Activated CD4-positive, CD25-positive, alpha-beta regulatory T cell treated with anti-CD3 and anti-CD28 coated beads, Interleukin-2, amount 50 U/mL, for 24 hours (primary cell): Measurements from ENCODE around the gene DISC1.
"Not testable (repeated sequence)": the region's sequence is repeated elsewhere in the genome, so short reads cannot be mapped to it uniquely, and the experiment has no call there.

Experiments
- ATAC-seq, 2 donors: fragments of 150-1000 bp; cut with Tn5 transposase; one replicate each; pipeline ENCODE4 v1.10.0; 2021; ENCODE audit warnings: mild to moderate bottlenecking in 1 of 2, moderate library complexity in 1 of 2

DISC1 gene

DNA sequence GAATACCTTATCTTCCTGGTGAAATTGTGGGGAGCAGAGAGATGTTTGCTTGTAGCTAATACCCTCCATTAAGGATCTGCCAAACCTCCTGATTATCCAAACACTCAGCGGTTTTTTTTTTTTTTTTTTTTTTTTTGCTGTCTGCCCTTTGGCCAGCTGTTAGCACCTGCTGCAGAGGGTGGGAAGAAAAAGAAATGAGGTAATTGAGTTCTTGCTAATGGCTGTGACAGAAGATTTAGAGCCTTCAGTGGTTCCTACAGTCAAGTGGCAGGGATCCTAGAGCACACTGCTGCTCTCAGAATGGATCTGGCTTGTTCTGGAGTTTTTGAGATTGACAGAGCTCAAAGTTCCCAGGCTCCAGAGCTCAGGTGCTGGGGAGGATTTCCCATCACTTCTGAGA, 342.5 kb downstream of the DISC1 start:
- no peak for ATAC-seq

DNA sequence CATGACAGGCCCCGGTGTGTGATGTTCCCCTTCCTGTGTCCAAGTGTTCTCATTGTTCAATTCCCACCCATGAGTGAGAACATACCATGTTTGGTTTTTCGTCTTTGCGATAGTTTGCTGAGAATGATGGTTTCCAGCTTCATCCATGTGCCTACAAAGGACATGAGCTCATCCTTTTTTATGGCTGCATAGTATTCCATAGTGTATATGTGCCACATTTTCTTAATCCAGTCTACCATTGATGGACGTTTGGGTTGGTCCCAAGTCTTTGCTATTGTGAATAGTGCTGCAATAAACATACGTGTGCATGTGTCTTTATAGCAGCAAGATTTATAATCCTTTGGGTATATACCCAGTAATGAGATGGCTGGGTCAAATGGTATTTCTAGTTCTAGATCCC, 343.2 kb downstream of the DISC1 start:
- ATAC-seq = not testable (repeated sequence)

DNA sequence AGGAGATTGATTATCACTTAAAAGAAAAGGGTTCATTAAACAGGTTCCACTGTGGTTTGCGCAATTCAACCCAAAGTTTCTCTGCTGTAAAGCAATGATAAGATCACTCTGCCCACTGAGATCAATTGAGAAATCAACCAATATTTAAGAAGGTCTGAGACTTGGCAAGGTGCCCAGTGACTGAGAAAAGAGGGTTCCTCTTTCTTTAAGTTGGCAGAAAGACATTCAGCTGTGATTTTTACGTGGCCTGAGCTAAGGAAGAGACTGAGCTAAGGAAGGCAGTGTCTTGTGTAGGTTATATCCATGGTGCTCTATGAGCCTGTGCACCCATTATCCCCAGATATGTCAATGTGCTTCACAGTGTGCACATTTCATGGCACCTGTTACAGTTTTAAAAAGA, 344.1 kb downstream of the DISC1 start:
- no peak for ATAC-seq

- no peak for ATAC-seq
Measured at GRCh38 chr1:231971397-231972110, 345.0 kb downstream of the DISC1 start.

DNA sequence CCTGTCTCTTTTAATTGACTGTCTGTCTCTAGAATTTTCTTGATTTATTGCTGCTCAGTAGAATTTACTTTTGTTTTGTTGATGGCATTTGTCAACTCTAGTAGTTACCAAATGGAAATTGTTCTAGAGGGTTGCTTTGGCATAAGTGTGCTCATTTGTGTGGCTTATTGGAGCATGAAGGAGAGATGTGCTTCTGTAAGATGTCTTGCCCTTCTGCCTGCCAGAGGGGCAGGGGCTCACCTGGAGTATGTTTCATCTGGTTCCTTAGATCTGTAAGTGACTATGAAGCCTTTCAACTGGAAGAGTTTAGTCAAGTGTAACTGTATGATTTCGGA, 345.5 kb downstream of the DISC1 start:
- ATAC-seq = no peak

GRCh38 chr1:231973830-231974229, 347.2 kb downstream of the DISC1 start:
- ATAC-seq = no peak

- no peak for ATAC-seq
Measured at GRCh38 chr1:231976231-231976630, 349.6 kb downstream of the DISC1 start.

DNA sequence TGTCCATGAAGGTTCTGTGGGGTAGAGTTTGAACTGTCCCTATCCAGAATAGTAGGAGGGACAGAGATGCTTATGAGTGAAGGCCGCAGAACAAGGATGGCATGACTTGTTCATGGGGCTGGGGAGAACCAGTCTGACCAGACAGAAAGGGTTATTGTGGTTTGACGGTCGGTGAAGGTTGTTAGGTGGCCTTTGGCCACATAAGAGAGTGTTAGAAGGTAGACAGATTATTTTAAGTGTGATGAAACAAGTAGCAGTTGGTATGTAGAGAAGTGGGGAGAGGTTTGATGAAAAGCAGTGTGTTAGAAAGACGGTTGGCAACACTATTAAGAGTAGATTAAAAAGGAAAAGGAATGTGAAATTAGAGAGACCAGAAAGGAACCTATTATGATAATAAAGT, 355.1 kb downstream of the DISC1 start:
- ATAC-seq = no peak

- no peak for ATAC-seq
Measured at GRCh38 chr1:231982871-231983587, 356.4 kb downstream of the DISC1 start.

- no peak for ATAC-seq
Measured at GRCh38 chr1:231983588-231984193, 357.1 kb downstream of the DISC1 start.

GRCh38 chr1:231985296-231986023, 358.9 kb downstream of the DISC1 start:
- ATAC-seq = no peak

GRCh38 chr1:231986631-231987336, 360.2 kb downstream of the DISC1 start:
- no peak for ATAC-seq

DNA sequence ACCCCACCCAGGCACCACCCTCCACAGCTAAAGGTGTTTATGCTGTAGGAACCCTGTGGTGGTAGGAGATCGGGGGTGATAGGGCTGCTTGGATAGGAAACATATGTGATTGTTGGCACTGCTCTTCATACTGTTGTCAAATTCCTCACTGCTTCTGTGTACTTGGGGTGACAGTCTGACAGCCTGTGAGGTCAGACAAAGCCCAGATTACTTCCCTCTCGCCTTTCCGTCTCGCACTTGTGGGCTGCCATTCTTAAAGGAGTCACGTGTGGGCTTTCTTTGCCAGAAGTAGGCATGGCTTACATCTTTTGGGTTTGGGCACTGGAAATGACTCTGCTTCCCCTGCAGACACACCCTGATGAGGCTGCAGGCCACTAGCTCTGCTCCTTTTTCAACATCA, 363.8 kb downstream of the DISC1 start:
- ATAC-seq = no peak

DNA sequence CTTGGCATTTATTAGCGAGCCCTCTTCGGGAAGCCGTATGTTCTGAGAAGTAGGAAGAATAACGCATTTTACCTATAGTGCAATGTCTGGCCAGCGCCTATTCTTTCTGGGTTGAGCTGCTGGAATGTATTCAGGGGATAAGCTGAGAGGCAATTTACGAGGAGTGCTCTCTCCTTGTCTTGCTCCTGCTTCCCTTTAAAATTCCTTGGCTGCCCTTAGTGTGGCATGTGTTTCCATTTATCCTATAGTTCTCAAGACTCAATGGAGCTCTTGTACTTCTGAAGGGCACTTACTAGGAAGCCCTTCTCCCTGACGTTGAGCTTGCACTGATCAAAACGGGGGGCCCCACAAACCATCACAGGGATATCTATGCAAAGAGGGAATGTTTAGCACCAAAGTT, 364.6 kb downstream of the DISC1 start:
- no peak for ATAC-seq

DNA sequence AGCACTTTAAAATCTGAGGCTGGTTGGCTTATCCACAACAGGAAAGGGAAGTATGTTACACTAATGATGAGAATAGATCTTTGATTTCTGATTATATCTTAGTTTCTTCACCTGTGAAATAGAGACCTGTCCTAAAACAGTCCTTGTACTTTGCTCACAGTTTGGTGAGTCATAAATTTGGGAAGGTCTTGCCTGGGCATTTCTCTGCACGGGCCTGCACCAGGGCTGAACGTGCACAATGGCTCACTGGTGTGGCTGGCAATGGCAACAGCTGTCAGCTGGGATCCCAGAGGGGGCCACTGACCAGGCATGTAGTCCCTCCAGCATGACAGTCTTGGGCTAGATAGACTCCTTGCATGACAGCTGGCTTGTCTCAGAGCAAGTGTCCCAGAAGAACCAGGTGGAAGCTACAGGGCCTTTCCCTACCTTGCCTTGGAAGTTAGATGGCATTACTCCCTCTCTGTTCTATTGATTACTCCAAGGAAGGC, 367.4 kb downstream of the DISC1 start:
- ATAC-seq = no peak

GRCh38 chr1:231998791-231999190, 372.2 kb downstream of the DISC1 start:
- no peak for ATAC-seq

GRCh38 chr1:232005300-232005699, 378.7 kb downstream of the DISC1 start:
- ATAC-seq = no peak

DNA sequence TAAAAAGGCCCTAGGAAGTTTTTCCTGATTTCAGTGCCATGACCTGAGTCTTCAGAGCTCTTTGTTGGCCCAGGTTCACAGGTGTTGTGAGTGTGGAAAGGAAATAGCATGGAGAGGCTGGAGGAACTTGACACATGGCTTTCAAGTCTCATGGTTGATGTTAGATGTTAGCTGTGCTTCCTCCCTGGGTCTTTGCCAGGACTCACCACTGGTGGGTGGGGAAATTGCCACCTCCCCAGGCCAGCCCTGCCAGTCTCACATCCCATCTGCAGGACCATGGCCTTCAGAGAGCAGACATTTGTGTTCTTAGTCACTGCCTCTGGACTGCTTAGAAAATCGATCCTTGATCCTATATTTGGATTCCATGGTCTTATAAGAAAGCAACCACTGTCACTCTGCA, 383.2 kb downstream of the DISC1 start:
- ATAC-seq = no peak

DNA sequence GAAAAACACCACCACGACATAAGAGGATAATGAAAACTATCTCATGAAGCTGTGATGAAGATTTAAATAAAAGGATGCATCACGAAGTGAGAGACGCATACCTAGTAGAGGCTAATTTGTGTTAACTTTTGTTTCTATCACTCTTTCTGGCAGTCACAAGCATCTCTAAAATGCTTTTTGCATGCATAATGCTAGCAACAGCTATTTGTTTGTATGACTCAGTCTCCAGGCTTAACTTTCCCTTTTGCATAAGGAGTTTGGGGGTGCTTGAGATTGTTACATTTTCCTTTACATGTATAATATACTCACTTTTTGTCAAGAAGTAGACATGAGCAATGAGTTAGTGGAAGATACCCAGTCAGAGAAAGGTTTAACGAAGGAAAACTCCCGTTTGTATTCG, 385.4 kb downstream of the DISC1 start:
- no peak for ATAC-seq

- no peak for ATAC-seq
Measured at GRCh38 chr1:232012773-232013386, 386.3 kb downstream of the DISC1 start.

DNA sequence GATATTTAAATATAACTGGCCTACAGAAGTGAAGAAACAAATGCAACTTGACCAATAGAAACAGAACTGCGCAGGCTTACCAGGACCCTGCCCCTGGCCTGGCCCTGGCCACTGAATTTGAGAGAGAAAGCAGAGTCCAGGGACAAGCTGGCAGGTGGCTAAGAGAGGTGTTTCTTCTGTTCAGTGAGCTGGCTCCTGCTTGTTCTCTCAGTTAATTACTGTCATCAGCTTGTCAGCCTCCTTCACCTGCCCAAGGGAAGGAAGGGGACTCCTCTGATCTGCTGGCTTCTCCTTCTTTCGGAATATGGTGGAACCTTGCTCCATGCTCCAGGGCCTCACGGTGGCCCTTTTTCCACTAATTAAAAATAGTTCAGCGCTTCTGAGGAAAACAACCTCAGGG, 388.4 kb downstream of the DISC1 start:
- no peak for ATAC-seq

DNA sequence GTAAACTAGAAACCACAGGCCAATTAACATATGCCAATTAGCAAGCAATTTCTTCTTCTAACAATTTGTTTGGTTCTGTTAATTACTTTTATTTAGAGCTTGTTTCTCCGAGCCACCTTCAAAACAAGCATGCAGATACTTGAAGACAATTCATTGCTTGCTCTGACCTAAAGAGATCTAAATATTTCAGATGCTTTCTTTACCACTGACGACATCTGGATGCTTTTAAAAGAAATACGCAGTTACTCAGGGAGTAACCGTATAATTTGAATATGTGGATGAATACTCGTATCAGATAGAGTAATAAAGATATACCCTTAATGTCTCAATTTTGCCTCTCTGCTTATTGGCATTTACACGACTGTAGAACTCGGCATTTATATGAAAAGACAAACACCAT, 390.0 kb downstream of the DISC1 start:
- no peak for ATAC-seq
